Breast epithelium (tissue), 3 donors: Measurements from ENCODE around the gene CISH.

Source experiments
- POLR2A ChIP-seq: fragments of 450-650 bp; IDR thresholded peaks from one replicate; pipeline ENCODE4 v1.6.1; 2016; ENCODE audit warnings: antibody characterized with exemption, mild to moderate bottlenecking, moderate library complexity
- POLR2AphosphoS5 ChIP-seq, 3 donors: sonication (generic); formaldehyde crosslinking; IDR thresholded peaks; one replicate each; pipeline ENCODE4 v1.6.1; 2017; ENCODE audit warnings: antibody characterized with exemption in 3 of 3
- TF ChIP-seq, protein P1 (sequence below), 3 donors: fragments of 450-650 bp; IDR thresholded peaks; one replicate each; pipeline ENCODE4 v1.5.1; 2016 to 2017; ENCODE audit warnings: antibody characterized with exemption in 3 of 3, mild to moderate bottlenecking in 3 of 3, moderate library complexity in 3 of 3

DNA sequence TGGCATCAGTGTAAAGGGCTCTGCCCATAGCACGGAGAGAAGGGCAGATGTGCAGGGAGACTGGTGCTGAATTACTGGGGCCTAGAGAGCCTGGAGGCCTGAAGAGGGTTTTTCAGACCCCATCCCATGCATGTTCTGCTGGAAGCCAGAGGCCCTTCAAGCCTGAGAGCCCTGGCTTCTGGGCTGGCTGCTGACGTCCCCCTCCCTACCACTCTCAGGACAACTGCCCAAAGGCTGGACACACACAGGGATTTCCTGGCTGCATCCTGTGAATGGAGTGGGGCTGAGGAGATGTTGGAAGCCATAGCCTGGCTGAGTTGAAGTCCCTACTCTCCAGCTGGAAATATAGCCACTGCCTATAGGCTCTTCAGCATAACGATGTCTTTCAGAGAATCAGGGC lies 46.2 kb upstream of the CISH start:
- TF ChIP-seq, protein P1, sequence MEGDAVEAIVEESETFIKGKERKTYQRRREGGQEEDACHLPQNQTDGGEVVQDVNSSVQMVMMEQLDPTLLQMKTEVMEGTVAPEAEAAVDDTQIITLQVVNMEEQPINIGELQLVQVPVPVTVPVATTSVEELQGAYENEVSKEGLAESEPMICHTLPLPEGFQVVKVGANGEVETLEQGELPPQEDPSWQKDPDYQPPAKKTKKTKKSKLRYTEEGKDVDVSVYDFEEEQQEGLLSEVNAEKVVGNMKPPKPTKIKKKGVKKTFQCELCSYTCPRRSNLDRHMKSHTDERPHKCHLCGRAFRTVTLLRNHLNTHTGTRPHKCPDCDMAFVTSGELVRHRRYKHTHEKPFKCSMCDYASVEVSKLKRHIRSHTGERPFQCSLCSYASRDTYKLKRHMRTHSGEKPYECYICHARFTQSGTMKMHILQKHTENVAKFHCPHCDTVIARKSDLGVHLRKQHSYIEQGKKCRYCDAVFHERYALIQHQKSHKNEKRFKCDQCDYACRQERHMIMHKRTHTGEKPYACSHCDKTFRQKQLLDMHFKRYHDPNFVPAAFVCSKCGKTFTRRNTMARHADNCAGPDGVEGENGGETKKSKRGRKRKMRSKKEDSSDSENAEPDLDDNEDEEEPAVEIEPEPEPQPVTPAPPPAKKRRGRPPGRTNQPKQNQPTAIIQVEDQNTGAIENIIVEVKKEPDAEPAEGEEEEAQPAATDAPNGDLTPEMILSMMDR (IDR thresholded peaks at IDR 0.05), result no peak
- TF ChIP-seq POLR2A (no peak), POLR2AphosphoS5 (IDR thresholded peaks at IDR 0.05) (no peak)
